ENCODE data around the gene CAMK2D.
"Not testable (repeated sequence)": the region's sequence is repeated elsewhere in the genome, so short reads cannot be mapped to it uniquely, and the experiment has no call there.

The CAMK2D gene

GRCh38 chr4:113730467-113731216 is 30.9 kb downstream of the CAMK2D start:
- DNase-seq (ENCODE audit: low spot score), result no peak

- no peak for DNase-seq (ENCODE audit: low spot score)
Measured at GRCh38 chr4:113727802-113728201, 33.7 kb downstream of the CAMK2D start.

- DNase-seq (ENCODE audit: low spot score), result no peak
Measured at GRCh38 chr4:113725963-113726362, 35.6 kb downstream of the CAMK2D start.

- DNase-seq (ENCODE audit: low spot score), result no peak
Measured at GRCh38 chr4:113718252-113718651, 43.3 kb downstream of the CAMK2D start.

- DNase-seq (ENCODE audit: low spot score), result no peak
Measured at GRCh38 chr4:113711883-113712662, 49.5 kb downstream of the CAMK2D start.

- no peak for DNase-seq (ENCODE audit: low spot score)
Measured at GRCh38 chr4:113708250-113708649, 53.3 kb downstream of the CAMK2D start.

GRCh38 chr4:113707048-113707447 is 54.5 kb downstream of the CAMK2D start:
- no peak for DNase-seq (ENCODE audit: low spot score)

- DNase-seq (ENCODE audit: low spot score), result not testable (repeated sequence)
Measured at GRCh38 chr4:113705097-113705496, 56.4 kb downstream of the CAMK2D start.

- not testable (repeated sequence) for DNase-seq (ENCODE audit: low spot score)
Measured at GRCh38 chr4:113702596-113702995, 58.9 kb downstream of the CAMK2D start.

- no peak for DNase-seq (ENCODE audit: low spot score)
Measured at GRCh38 chr4:113701169-113701568, 60.4 kb downstream of the CAMK2D start.

GRCh38 chr4:113700602-113701150 is 60.9 kb downstream of the CAMK2D start:
- no peak for DNase-seq (ENCODE audit: low spot score)

- DNase-seq (ENCODE audit: low spot score), result no peak
Measured at GRCh38 chr4:113699772-113700171, 61.8 kb downstream of the CAMK2D start.

- no peak for DNase-seq (ENCODE audit: low spot score)
Measured at GRCh38 chr4:113697429-113697828, 64.1 kb downstream of the CAMK2D start.

- DNase-seq (ENCODE audit: low spot score), result no peak
Measured at GRCh38 chr4:113695328-113696169, 66.0 kb downstream of the CAMK2D start.

GRCh38 chr4:113694008-113694407 is 67.5 kb downstream of the CAMK2D start:
- DNase-seq (ENCODE audit: low spot score), result no peak

- no peak for DNase-seq (ENCODE audit: low spot score)
Measured at GRCh38 chr4:113692809-113693411, 68.6 kb downstream of the CAMK2D start.

GRCh38 chr4:113691676-113692075 is 69.9 kb downstream of the CAMK2D start:
- no peak for DNase-seq (ENCODE audit: low spot score)

GRCh38 chr4:113689394-113689793 is 72.1 kb downstream of the CAMK2D start:
- no peak for DNase-seq (ENCODE audit: low spot score)

- no peak for DNase-seq (ENCODE audit: low spot score)
Measured at GRCh38 chr4:113687067-113687718, 74.3 kb downstream of the CAMK2D start.

GRCh38 chr4:113685157-113685556 is 76.4 kb downstream of the CAMK2D start:
- not testable (repeated sequence) for DNase-seq (ENCODE audit: low spot score)

GRCh38 chr4:113684534-113685091 is 76.9 kb downstream of the CAMK2D start:
- DNase-seq (ENCODE audit: low spot score), result peak; percentile 20

All from iPS-NIHi11 (cell line).